HS-5 (cell line): ENCODE data around the gene C6orf118.

Source experiments
- DNase-seq: peaks from one replicate; pipeline ENCODE4 v3.0.0-alpha.2; 2012; ENCODE audit warnings: low read depth

The C6orf118 gene

DNA sequence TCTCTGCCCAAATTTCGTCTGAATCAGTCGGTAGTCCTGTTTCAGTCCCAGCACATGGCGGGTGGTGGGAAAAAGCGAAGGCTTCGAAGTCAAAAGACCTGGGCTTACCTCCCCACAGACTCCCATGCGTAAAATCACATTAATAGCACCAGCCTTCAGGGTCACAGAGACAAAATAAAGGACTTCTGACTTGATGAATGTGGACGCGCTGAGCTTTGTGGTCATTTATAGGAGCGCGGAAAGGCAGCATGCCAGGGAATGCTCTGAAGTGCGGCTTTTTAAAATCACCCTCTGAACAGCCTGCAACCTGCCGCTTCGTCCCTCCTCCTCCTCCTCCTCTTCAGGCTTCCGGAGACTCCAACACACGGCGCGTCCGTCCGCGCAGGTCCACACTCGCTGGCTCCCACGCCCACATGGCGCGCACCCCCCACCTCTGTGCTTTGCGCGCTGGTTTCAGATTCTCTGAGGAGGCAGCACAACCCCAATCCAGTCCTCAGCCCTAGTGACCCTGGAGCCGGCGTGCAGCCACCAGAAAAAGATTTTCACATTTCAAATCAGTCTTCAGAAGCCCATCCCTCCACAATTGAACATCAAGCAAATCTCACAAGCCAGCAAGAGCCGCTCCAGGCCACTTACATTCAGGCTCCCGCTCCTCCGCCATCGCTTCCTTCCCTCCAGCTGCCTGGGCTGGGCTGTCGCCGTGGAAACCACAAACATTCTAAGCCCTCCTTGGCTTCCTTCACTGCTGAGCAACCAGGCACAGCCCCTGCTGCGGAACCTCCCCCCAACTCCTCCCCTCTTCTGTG, at the start of gene C6orf118:
Gene C6orf118 (minus strand): TSS at position 680 of the 806 bp plus-strand sequence. CDS start 19 bp downstream, at position 661.
- DNase-seq = no peak

DNA sequence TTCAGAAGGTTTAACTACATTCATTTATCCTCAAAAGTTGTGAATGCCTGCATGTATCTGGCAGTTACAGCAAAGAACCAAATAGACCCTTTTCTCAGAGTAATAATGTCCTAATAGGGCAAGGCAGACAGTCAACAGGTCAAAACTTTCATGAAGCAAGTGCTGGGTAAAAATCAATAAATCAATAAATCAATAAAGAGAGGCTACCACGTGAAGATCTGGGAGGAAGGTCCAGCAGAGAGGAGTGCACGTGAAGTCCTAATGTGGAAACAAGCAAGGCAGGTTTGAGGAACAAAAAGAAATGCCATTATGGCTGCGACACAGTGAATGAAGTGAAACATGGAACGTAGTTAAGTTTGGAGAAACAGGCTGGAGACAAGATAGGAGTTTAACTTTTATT, 36.3 kb upstream of the C6orf118 start:
- no peak for DNase-seq

DNA sequence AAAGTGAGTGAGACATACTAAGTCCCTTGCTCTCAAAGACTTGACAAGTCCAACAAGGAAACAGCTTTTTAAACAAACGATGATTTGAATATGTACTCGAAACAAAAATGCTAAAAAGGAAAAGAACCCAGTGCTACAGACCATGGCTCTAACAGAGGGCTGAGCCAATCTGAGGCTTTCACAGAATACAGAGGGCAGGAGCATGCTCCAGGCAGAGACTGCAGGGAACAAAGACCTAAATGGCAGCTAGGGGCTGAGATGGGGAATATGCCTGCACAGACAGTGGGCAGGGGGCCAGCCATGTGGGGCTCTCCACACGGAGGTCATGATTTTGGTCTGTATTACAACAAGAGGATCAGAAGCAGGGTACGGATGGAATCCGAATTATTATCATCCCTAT, 31.1 kb upstream of the C6orf118 start:
- DNase-seq = no peak

DNA sequence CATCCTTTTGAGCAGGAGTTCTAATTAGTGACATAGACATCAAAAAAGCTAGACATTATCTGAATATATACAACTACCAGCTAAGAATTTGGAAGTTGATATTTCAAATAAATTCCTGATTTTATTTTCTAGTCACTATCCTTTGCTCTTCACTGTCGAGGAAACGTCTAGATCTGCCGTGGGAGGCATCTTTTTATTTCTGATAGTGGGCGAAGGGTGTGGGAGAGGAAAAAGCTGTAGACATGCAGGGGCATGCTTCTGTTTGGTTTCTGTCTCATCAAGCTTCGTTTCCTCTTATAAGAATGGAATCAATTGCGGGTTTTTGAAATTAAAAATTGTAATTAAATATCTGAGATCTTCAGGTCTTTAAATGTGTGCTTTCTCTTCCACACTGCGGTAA, 16.2 kb upstream of the C6orf118 start:
- no peak for DNase-seq

DNA sequence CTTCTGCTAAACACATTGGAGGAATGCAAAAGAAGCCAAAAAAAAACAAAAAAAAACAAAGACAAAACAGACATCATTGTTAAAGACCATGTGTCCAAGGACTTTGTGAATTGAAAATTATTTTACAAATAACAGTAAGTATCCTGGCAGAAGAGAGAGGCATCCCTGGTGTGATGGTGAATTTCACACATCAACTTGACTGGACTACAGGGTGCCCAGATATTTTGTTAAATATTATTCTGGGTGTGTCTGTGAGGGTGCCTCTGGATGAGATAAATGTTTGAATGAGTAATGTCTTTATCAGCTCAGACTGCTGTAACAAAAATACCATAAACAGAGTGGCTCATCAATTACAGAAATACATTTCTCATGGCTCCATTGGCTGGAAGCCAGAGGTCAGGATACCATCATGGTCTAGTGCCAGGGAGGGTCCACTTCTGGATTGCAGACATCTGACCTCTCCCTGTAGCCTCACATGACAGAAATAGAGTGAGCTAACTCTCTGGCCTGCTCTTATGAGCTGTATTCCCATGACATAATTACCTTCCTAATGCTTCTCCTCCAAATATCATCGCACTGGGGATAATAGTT, 12.2 kb upstream of the C6orf118 start:
- no peak for DNase-seq

DNA sequence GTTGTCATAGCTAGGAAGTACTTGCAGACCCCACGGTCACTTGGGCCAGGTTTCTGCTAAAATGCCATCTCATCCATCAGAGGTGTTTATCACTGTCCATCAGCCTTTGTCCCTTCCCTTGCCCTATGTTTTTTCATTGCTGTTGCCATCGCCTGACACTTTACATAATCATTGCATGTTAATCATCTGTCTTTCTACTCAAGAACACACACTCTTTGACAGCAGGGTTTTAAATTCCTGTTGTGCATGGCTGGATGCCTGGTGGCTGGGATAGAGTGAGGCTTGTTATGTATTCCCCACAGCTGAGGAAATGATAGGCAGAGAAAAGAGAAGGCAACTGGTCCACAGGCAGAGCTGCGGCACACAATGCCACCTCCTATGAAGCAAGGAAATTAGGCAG, 11.7 kb upstream of the C6orf118 start:
- no peak for DNase-seq

DNA sequence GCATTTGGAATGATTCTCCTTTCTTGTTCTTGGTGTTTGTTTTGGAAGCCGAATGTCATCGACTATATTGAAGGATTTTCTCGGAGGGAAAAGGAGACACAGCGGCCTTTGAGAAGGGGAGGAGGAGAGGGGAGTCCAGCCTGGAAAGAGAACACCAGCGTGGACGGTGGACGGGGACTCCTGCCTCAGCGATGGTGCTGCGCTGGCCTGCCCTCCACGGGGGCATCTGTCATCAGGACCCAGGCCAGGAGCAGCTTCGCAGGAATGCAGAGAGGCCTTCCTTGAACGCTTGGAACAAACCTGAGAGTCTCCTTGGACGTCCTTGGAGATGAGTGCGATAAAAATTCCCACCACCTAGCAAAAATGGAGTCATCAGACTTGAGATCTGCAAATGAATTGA, 8.3 kb upstream of the C6orf118 start:
- DNase-seq = no peak

DNA sequence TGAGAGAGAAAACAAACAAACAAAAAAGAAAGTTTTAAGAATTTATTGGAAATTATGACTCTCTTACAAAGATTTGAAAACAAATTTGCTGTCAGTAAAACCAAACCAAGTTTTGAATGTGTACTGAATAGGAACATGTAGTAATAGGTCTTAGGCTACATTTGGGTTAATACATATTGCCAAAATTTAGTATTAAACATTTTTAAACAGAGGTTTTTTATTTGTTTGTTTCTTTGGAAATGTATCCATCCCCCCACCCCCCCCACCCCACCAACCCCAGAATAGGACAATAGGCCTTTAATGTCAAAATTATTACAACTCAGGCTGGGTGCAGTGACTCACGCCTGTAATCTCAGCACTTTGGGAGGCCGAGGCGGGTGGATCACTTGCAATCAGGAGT, 2.5 kb downstream of the C6orf118 start:
- no peak for DNase-seq

DNA sequence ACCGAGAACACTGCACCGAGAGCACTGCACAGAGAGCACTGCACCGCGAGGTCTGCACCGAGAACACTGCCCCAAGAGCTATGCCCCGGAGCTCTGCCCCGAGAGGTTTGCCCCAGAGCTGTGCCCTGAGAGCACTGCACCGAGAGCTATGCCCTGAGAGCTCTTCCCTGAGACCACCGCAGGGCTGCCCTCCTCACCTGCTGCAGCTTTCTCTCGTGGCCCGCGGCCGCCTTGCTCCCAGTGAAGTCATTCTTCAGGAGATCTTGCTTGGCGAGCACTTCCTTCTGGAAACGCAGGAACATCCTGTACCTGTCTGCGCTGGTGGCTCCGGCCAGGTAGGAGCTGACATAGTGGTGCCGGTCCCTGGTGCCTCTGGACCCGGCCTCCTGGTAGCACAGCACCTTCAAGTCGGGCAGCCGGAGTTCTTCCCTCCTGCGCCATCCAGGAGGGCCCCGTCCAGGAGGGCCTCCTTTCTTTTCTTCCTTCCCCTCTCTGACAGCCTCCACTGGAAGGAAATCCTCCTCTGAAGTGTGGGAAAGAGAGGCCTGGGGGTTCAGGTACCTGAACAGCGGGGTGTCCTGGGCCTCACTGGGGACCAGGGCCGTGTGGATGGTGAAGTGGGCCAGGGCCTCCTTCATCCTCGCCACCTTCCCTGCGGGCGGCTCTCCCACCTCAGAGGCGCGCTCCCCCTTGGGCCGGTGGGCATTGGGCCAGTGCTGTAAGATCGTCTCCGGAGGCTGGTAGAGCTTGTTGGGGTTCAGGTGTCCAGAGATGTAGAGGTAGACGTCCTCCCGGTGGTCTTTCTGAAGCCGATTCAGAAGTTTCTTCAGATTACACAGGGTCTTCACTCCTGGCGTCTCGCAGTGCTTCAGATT, 7.8 kb downstream of the C6orf118 start:
- DNase-seq = no peak

DNA sequence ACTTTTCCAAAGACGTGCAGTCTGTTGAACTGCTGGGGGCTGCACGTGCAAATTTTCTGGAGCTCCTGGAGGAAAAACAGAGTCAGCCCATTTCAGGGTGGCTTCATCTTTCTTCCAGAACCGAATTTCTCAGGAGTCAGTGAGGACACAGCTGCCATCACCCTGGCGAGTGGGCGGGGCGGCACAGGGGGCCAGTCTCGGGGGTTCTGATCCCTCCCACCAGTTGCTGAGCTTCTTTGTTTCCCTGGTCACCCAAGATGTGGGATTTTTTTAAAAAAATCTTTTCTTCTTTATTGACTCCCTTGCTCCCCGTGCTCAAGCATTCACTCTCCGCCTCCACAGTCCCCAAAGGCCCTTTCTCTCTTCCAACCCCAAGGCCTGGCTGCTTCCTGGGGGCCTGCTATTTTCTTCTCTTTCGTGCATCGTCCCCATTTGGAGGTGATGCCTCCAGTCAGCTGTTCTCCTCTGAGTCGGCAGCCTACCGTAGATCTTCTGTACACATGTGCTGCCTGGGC, 8.9 kb downstream of the C6orf118 start:
- DNase-seq = no peak

DNA sequence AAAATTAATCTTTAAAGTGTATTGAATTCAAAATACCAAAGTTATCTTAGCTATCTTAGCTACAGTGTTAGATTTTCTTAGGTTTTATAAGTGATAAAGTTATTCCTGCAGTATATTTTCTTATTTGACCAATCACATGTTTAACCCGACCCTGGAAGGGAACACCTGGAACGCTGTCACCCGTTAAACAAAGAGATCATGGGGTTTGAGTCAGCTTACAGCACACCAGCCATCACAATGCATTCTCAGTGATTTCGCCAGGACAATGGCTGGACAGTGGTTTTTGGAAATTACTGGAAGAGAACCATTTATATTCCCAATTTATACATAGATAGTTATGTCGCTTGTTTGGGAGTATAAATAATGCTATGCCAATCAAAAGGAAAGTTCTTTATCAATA, 10.5 kb downstream of the C6orf118 start:
- DNase-seq = no peak

DNA sequence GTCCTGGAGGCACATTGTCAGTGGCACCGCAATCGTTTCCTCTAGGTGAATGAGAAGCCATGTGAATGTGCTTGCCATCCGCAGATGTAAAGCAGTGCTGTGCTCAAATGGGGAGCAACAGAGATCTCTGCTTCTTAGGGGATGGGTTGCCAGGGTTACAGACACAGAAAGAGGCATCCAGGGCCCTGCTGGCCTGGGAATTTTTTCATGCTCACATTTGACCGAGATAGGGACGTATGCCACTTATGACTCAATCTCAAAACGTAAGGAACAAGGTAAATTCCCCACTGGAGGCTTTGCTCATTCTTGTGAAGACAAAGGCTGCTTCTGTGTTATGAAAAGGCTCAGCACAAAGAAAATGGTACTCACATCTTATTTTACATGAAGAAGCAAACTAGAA, 11.0 kb downstream of the C6orf118 start:
- DNase-seq = no peak

DNA sequence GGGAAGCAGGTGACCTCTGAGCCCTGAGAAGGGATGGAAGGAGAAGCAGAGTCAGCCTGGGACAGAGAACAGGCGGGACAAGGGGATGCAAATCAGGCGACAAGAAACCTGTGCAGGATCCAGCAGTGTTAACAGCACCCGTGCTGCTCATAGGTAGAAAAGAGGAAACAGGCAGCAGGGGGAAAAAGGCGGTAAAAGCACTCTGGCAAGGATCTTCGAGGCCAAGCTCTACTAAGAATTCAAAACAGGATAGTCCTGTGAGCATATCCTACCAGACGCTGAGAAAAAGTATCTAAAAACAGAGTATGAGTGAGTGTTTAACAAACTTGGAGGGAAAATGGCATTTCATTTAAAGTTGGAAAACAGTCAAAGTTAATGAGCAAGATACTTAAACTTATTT, 16.7 kb downstream of the C6orf118 start:
- no peak for DNase-seq

DNA sequence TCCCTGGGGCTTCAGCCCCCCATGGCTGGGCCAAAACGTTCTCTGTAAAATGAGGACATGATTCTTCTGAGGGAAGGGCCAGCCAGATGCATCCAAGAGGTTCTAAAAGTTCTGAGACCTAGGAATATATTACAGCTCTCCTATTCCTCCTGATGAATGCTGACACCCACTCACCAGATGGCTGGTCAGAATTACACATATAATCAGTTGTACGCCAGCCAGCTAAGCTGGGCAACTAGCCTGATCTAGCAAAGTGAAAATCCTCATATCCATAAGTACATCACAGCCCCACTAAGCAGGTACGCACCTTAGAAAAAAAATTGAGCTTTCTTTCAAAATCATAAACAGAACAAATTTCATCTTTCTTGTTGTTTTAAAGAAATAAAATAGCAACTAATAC, 34.8 kb downstream of the C6orf118 start:
- no peak for DNase-seq

DNA sequence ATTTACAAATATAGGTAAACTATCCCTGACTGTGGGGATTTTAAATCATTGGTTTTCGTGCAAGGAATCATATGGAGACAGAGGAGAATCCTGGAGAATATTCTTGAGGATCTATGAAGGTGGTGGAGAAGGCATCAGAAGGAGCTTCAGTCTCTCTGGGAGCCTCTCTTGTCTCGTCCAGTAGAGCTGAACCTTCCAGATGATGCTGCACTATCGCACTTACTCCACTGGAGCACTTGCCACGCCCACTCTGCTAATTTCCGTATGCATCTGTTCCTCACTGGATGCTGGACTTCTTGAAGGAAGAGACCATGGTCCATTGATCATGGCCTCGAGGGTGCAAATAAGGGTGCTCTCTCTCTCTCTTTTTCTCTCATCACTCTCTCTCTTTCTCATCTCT, 36.8 kb downstream of the C6orf118 start:
- DNase-seq = no peak

DNA sequence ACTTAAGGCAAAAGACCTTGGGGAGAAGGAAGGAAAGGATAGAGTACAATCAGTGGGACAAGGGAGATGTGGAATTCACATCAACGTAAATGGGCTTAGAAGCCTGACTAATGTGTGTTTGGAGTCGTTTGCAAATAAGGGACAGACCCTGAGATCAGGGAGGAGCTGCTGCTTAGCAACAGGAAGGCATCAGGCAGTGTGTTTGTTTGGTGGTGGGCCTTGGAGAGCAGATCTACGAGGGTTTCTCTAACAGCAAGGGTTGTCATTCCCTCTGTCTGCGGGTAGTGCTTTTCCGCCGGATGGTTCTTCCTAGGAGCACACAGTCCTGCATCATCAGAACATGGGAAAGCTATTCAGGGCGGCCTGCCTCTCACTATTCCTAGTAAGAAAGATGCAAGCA, 40.4 kb downstream of the C6orf118 start:
- no peak for DNase-seq

DNA sequence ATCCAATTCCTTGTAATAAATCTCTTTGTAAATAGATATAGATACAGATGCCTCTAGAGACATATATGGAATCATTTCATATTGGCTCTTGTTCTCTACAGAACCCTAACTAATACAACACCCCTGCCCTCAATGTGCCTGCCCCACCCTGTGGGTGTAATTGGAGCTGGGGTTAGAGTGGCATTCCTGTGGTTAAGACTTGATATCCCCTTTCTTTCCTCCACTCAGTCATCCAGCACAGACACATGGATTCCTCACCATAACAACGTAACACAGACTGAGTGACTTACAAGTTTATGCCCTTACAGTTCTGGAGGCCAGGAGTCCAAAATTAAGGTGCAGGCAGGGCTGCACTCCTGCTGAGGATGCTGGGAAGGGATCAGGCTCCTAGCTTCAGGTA, 42.8 kb downstream of the C6orf118 start:
- DNase-seq = no peak

DNA sequence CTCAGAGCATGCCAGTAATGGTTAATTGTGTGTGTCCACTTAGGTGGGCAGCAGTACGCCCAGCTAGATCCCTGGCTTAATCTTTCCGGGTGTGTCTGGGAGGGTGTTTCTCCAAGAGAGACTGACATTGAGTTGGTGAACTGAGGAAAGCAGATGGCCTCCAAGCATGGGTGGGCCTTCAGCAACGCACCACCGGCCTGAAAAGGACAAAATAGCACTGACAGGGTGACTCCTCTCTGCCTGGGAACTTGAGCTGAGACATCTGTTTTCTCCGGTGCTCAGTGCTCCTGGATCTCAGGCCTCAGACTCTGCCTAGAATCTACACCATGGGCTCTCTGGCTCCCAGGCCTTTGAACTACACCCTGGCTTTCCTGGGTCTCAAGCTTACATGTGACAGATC, 43.2 kb downstream of the C6orf118 start:
- no peak for DNase-seq

DNA sequence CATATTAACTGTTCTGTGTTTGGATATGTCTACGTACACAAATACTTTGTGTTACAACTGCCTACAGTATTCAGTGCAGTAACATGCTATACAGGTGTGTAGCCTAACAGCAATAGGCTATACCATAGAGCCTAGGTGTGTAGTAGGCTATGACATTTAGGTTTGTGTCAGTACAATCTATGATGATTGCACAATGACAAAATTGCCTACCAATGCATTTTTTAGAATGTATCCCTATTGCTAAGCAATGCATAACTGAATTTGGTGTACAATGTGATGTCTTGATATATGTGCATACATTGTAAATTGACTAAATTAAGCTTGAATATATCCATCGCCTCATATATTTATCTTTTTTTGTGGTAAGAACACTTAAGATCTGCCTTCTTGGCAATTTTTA, 48.9 kb downstream of the C6orf118 start:
- no peak for DNase-seq

DNA sequence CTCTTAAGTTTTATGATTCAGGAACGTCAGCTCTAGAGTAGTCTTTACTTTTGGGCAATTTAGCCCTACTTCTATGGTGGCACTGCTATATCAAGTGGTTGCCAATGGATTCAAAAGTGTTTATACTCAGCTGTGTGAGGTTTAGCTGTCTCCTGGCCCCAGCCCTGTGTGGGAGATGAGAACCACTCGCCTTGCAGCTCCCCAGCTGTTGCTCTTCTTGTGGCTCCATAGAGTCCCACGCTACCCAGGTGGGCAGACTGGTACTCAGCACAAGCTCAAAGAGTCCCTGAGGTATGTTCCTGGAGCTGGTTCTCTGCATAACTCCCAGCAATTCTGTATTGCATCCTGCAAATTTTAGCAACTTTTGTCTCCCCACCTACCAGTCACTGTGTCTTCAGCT, 59.6 kb downstream of the C6orf118 start:
- no peak for DNase-seq

DNA sequence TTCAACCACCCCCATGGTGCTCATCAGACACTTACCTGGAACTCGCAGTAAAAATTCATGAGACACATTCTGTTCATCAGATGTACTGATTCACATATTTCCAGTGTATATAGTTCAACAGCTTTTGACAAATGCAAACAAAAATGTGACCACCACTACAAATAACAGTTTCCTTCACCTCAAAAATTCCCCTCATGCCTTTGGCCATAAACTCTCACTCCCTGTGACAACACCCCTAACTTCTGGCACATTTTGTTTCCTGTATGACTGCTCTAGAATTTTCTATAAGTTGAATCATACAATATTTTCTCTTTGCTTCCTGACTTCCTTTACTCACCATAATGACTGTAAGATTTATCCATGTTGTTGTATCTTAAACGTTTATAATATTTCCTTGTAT, 63.7 kb downstream of the C6orf118 start:
- DNase-seq = no peak

DNA sequence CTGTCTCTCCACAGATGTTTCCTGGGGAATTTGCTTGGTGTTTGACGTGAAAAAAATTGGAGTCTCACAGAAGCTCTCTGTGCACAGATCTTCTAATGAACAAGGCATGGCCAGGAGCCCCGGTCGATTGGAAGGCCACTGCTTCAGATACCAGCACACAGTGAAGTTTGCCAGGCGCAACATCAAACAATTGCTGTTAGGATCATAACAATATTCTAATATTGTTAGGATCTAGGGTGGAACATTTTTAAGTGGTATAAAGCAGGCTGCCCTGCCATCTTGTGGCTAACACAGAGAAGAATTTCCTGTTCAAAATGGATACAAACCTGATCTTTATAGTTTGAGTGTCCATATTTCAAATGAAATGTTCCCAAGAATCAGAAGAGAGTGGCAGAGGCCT, 64.1 kb downstream of the C6orf118 start:
- no peak for DNase-seq
